Right cardiac atrium (tissue), 5 donors: ENCODE measurements around the gene CYLD. TPM values are rescaled to one million over a fixed set of nuclear protein-coding genes. Genes with fewer than 3 reads are reported as not detected.

Experiments
- ATAC-seq, 2 donors: fragments of 200-7000 bp; cut with Tn5 transposase; one replicate each; pipeline versions ENCODE4 v1.8.0 to v1.9.1; 2020; ENCODE audit warnings: moderate library complexity in 2 of 2, mild to moderate bottlenecking in 1 of 2
- DNase-seq, 3 donors: peaks; one replicate each; pipeline ENCODE4 v3.0.0-alpha.2; 2020
- H3K27ac ChIP-seq: one replicate; pipeline ENCODE4 v1.5.1; 2013; ENCODE audit warnings: mild to moderate bottlenecking, low read length, control low read depth, moderate library complexity
- H3K27me3 ChIP-seq: one replicate; pipeline ENCODE4 v1.6.1; 2013; ENCODE audit not compliant: control insufficient read depth, insufficient read depth
- H3K4me1 ChIP-seq: one replicate; pipeline ENCODE4 v1.6.1; 2013; ENCODE audit warnings: low read length; ENCODE audit not compliant: control insufficient read depth, insufficient read depth
- H3K4me3 ChIP-seq: one replicate; pipeline ENCODE4 v1.5.1; 2013; ENCODE audit warnings: low read length, control low read depth
- H3K9me3 ChIP-seq: one replicate; pipeline ENCODE4 v1.6.1; 2013; ENCODE audit warnings: low read length; ENCODE audit not compliant: control insufficient read depth
- WGBS: extraction: QIAGEN DNeasy Blood & Tissue Kit; methylation state at CpG from one replicate; pipeline ENCODE4 v1.1.7; 2013; 5-methylcytosine and 5-hydroxymethylcytosine counted together
- intact Hi-C, 4 donors: fragments of 100-400 bp; cut with DNase I; formaldehyde crosslinking; loops; one replicate each; pipeline versions ENCODE4 v1.11.0 to v1.14.0; 2022 to 2023
- polyA plus RNA-seq: library from polyadenylated mRNA; stranded (reverse); fragments of 200-250 nt; gene quantifications from one replicate; pipeline ENCODE4 v1.2.3, GENCODE V29; 2013
- total RNA-seq, 4 donors: library from RNA; stranded (reverse); fragmentation: NEBNext Ultra II Directional; extraction: Animal tissue kit (Norgen Biotek cat#: 25700); gene quantifications; one replicate each; pipeline ENCODE4 v1.2.1, GENCODE V29; 2021
- donor health status: healthy with polysubstance abuse.
- donor health status: DM: no; HTN: yes; CAD: no.
- donor health status: DM: no; HTN: no; CAD: no.
- donor health status: DM: no; HTN: yes; CAD: no; lungs with severe emphysema.
- donor health status: DM: yes; HTN: yes; CAD: no.

CYLD gene
- total and polyA plus RNA-seq, 5 donors, result 10.0 to 35.7 (median 32.9) TPM

GRCh38 chr16:50711862-50712559 lies 29.9 kb upstream of the CYLD start:
- Histone ChIP-seq H3K4me1 (no peaks in the 10 kb centered on the region), H3K27ac (no peak overlapping the region), H3K27me3 (no peaks in the 10 kb centered on the region), H3K4me3 (no peak overlapping the region), H3K9me3 (no peaks in the 10 kb centered on the region)
- ATAC-seq (peak; percentile 48 to 61), DNase-seq (peak; percentile 43 to 81 (median 78))
- intact Hi-C loops, result no loop called here
- 67% methylated on average over 25 of the region's 25 CpGs for WGBS

- H3K27ac ChIP-seq, result no peak overlapping the region
- DNase-seq (no peak), ATAC-seq (no peak)
Measured at GRCh38 chr16:50712560-50712898, 29.4 kb upstream of the CYLD start.

GRCh38 chr16:50712956-50713355 lies 28.9 kb upstream of the CYLD start:
- Histone ChIP-seq H3K4me1 (no peaks in the 10 kb centered on the region), H3K27ac (no peak overlapping the region), H3K27me3 (no peaks in the 10 kb centered on the region), H3K4me3 (no peak overlapping the region), H3K9me3 (no peaks in the 10 kb centered on the region)
- no peak for ATAC-seq
- intact Hi-C loops, result no loop called here
- 67% methylated on average over 4 of the region's 4 CpGs for WGBS
- DNase-seq, result no peak

More at GRCh38 chr16:50712560-50712898, 29.4 kb upstream of the CYLD start:
- WGBS, result 51% methylated on average over 3 of the region's 3 CpGs
- Histone ChIP-seq H3K4me1 (no peaks in the 10 kb centered on the region), H3K4me3 (no peak overlapping the region), H3K27me3 (no peaks in the 10 kb centered on the region), H3K9me3 (no peaks in the 10 kb centered on the region)
- intact Hi-C loops, result no loop called here

- H3K27me3 ChIP-seq, result no peaks in the 10 kb centered on the region
- no peak for ATAC-seq
- intact Hi-C loops, result no loop called here
- no peak overlapping the region for H3K4me3 ChIP-seq
- no peak overlapping the region for H3K27ac ChIP-seq
- no peaks in the 10 kb centered on the region for H3K9me3 ChIP-seq
- DNase-seq, result no peak
- 68% methylated on average over 4 of the region's 4 CpGs for WGBS
- H3K4me1 ChIP-seq, result no peaks in the 10 kb centered on the region
Measured at GRCh38 chr16:50717091-50717490, 24.8 kb upstream of the CYLD start.

GRCh38 chr16:50717494-50717893 lies 24.4 kb upstream of the CYLD start:
- Histone ChIP-seq H3K27ac (no peak overlapping the region), H3K9me3 (no peaks in the 10 kb centered on the region), H3K27me3 (no peaks in the 10 kb centered on the region), H3K4me1 (no peaks in the 10 kb centered on the region), H3K4me3 (no peak overlapping the region)
- intact Hi-C loops, result no loop called here
- DNase-seq (no peak), ATAC-seq (no peak)
- WGBS, result 87% methylated on average over 5 of the region's 5 CpGs

GRCh38 chr16:50718061-50718760 lies 23.7 kb upstream of the CYLD start:
- no peak overlapping the region for H3K4me3 ChIP-seq

GRCh38 chr16:50718761-50719400 lies 23.0 kb upstream of the CYLD start:
- no peak for ATAC-seq
- H3K27ac ChIP-seq, result no peak overlapping the region
- H3K27me3 ChIP-seq, result no peaks in the 10 kb centered on the region
- intact Hi-C loops, result no loop called here
- DNase-seq, result no peak
- H3K9me3 ChIP-seq, result no peaks in the 10 kb centered on the region
- 75% methylated on average over 9 of the region's 9 CpGs for WGBS
- no peak overlapping the region for H3K4me3 ChIP-seq
- no peaks in the 10 kb centered on the region for H3K4me1 ChIP-seq

More at GRCh38 chr16:50718061-50718760, 23.7 kb upstream of the CYLD start:
- Histone ChIP-seq H3K4me1 (no peaks in the 10 kb centered on the region), H3K9me3 (no peaks in the 10 kb centered on the region), H3K27ac (no peak overlapping the region), H3K27me3 (no peaks in the 10 kb centered on the region)
- 53% methylated on average over 16 of the region's 16 CpGs for WGBS
- DNase-seq (no peak), ATAC-seq (no peak)
- intact Hi-C loops, result no loop called here

- Histone ChIP-seq H3K27me3 (no peaks in the 10 kb centered on the region), H3K9me3 (no peaks in the 10 kb centered on the region), H3K4me1 (no peaks in the 10 kb centered on the region), H3K27ac (no peak overlapping the region), H3K4me3 (no peak overlapping the region)
- intact Hi-C loops, result no loop called here
- no peak for ATAC-seq
- DNase-seq, result no peak
- 78% methylated on average over 20 of the region's 20 CpGs for WGBS
Measured at GRCh38 chr16:50719401-50720337, 22.2 kb upstream of the CYLD start.

GRCh38 chr16:50721549-50722404 lies 20.1 kb upstream of the CYLD start:
- Histone ChIP-seq H3K4me3 (no peak overlapping the region), H3K27me3 (no peaks in the 10 kb centered on the region), H3K27ac (no peak overlapping the region), H3K4me1 (no peaks in the 10 kb centered on the region), H3K9me3 (no peaks in the 10 kb centered on the region)
- ATAC-seq, result no peak
- DNase-seq, result no peak
- intact Hi-C loops, result no loop called here
- WGBS, result 92% methylated on average over 6 of the region's 6 CpGs

GRCh38 chr16:50722405-50722737 lies 19.5 kb upstream of the CYLD start:
- no peak for DNase-seq
- WGBS, result 98% methylated on average over 1 of the region's 1 CpG
- H3K27ac ChIP-seq, result no peak overlapping the region

More at GRCh38 chr16:50722405-50722737, 19.5 kb upstream of the CYLD start:
- Histone ChIP-seq H3K4me1 (no peaks in the 10 kb centered on the region), H3K4me3 (no peak overlapping the region), H3K27me3 (no peaks in the 10 kb centered on the region), H3K9me3 (no peaks in the 10 kb centered on the region)
- intact Hi-C loops, result no loop called here
- no peak for ATAC-seq
